ENCODE results near the gene LTA.

LTA gene

GRCh38 chr6:31559606-31559957, 12.5 kb upstream of the LTA start:
- H3K36me3 ChIP-seq: peaks cover 17 to 49% (median 27%) of the 10 kb centered on the region in 3 donors
- no peak for TF ChIP-seq CTCF (IDR thresholded peaks at IDR 0.05)
- peaks cover 0 to 25% (median 3%) of the 10 kb centered on the region in 4 donors for H3K4me1 ChIP-seq
- peak overlapping the region in 1 of 2 donors; percentile 13 for H3K27ac ChIP-seq
- H3K4me3 ChIP-seq: no peak overlapping the region
- intact Hi-C loops (cut with DNase I; ENCODE audit: low total_unique reads): no loop called here
- H3K9me3 ChIP-seq: no peaks in the 10 kb centered on the region
- DNase-seq: no peak
- H3K27me3 ChIP-seq: peaks cover 0 to 4% of the 10 kb centered on the region in 2 donors

GRCh38 chr6:31559958-31560696, 12.0 kb upstream of the LTA start:
- Histone ChIP-seq H3K27me3 (peaks cover 0 to 5% of the 10 kb centered on the region in 2 donors), H3K36me3 (peaks cover 17 to 49% (median 27%) of the 10 kb centered on the region in 3 donors), H3K4me3 (no peak overlapping the region), H3K9me3 (no peaks in the 10 kb centered on the region), H3K4me1 (peaks cover 0 to 25% (median 3%) of the 10 kb centered on the region in 4 donors), H3K27ac (peak overlapping the region in 1 of 2 donors; percentile 13)
- no peak for TF ChIP-seq CTCF (IDR thresholded peaks at IDR 0.05)
- intact Hi-C loops (cut with DNase I; ENCODE audit: low total_unique reads): no loop called here
- peak; percentile 54 to 75 for DNase-seq

- Histone ChIP-seq H3K4me1 (peaks cover 0 to 25% (median 3%) of the 10 kb centered on the region in 4 donors), H3K27me3 (peaks cover 0 to 9% of the 10 kb centered on the region in 2 donors), H3K36me3 (peaks cover 17 to 49% (median 27%) of the 10 kb centered on the region in 3 donors), H3K4me3 (no peak overlapping the region), H3K9me3 (no peaks in the 10 kb centered on the region), H3K27ac (no peak overlapping the region)
- intact Hi-C loops (cut with DNase I; ENCODE audit: low total_unique reads): no loop called here
- DNase-seq: no peak
- TF ChIP-seq CTCF (IDR thresholded peaks at IDR 0.05): no peak
Measured at GRCh38 chr6:31560697-31561058, 11.4 kb upstream of the LTA start.

- no peak for TF ChIP-seq CTCF (IDR thresholded peaks at IDR 0.05)
- no peaks in the 10 kb centered on the region for H3K36me3 ChIP-seq
- intact Hi-C loops (cut with DNase I; ENCODE audit: low total_unique reads): no loop called here
- H3K27me3 ChIP-seq: peaks cover 0 to 36% of the 10 kb centered on the region in 2 donors
- no peak overlapping the region for H3K27ac ChIP-seq
- no peak for DNase-seq
- H3K9me3 ChIP-seq: no peaks in the 10 kb centered on the region
- no peak overlapping the region for H3K4me3 ChIP-seq
- H3K4me1 ChIP-seq: no peaks in the 10 kb centered on the region
Measured at GRCh38 chr6:31567531-31568370, 4.3 kb upstream of the LTA start.

- no peak for TF ChIP-seq CTCF (IDR thresholded peaks at IDR 0.05)
- DNase-seq: no peak
- H3K27ac ChIP-seq: no peak overlapping the region
Measured at GRCh38 chr6:31568537-31568961, 3.5 kb upstream of the LTA start.

More at GRCh38 chr6:31568537-31568961, 3.5 kb upstream of the LTA start:
- no peak overlapping the region for H3K4me3 ChIP-seq
- no peaks in the 10 kb centered on the region for H3K9me3 ChIP-seq
- no peaks in the 10 kb centered on the region for H3K36me3 ChIP-seq
- intact Hi-C loops (cut with DNase I; ENCODE audit: low total_unique reads): no loop called here
- no peaks in the 10 kb centered on the region for H3K4me1 ChIP-seq
- H3K27me3 ChIP-seq: peaks cover 0 to 44% of the 10 kb centered on the region in 2 donors

All from tibial artery (tissue), 4 donors.